WTC11 (cell line): ENCODE measurements around the gene SGCA.

ENCODE experiments used
- NR3C1 ChIP-seq: sonication (generic); formaldehyde crosslinking; conservative IDR thresholded peaks from 2 replicates; pipeline ENCODE4 v1.8.1; 2023; ENCODE audit warnings: low read depth, mild to moderate bottlenecking, missing genetic modification reagents
- ZNF317 ChIP-seq: sonication (generic); formaldehyde crosslinking; IDR thresholded peaks from 2 replicates; pipeline ENCODE4 v1.8.1; 2023; ENCODE audit warnings: low read depth, mild to moderate bottlenecking, moderate library complexity, missing genetic modification reagents, borderline replicate concordance
- TF ChIP-seq, protein P1 (sequence below): fragments of 200-600 bp; IDR thresholded peaks from 2 replicates; pipeline ENCODE4 v1.8.0; 2022; ENCODE audit warnings: antibody characterized with exemption
- TF ChIP-seq, protein P2 (sequence below): sonication (generic); formaldehyde crosslinking; IDR thresholded peaks from 2 replicates; pipeline ENCODE4 v1.8.1; 2022; ENCODE audit warnings: low read depth, mild to moderate bottlenecking, moderate library complexity, missing genetic modification reagents, borderline replicate concordance

DNA sequence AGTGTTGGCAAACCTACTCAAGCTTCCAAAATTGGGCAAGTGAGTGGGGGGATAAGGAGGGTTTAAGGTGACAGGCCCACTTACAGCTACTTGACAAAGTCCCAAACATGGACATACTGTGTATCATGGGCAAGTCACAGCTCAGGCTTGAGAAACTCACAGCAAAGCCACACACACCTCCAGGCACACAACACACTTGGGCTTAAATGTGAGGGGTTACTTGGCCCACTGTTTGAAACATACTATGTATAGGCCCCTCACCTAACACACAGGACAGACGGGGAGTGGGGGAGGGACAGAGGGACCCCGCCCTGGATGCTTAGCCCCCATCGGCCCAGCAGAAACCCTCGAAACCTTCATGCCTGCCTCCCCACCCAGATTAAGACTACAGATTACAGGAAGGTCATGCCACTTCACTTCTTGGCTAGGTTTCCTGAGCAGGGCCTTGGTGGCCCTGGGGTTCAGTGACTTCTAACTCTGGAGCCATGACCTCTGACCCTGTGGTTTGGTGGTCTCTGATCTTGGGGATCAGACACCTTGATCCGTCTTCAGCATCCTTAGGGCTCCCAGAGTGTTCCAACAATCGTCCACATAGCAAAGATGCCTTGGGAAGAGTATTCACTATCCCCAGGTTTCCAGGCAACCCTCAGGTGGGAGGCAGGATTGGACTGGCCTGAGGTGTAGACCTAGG lies 33.6 kb upstream of the SGCA start:
- TF ChIP-seq, protein P1, sequence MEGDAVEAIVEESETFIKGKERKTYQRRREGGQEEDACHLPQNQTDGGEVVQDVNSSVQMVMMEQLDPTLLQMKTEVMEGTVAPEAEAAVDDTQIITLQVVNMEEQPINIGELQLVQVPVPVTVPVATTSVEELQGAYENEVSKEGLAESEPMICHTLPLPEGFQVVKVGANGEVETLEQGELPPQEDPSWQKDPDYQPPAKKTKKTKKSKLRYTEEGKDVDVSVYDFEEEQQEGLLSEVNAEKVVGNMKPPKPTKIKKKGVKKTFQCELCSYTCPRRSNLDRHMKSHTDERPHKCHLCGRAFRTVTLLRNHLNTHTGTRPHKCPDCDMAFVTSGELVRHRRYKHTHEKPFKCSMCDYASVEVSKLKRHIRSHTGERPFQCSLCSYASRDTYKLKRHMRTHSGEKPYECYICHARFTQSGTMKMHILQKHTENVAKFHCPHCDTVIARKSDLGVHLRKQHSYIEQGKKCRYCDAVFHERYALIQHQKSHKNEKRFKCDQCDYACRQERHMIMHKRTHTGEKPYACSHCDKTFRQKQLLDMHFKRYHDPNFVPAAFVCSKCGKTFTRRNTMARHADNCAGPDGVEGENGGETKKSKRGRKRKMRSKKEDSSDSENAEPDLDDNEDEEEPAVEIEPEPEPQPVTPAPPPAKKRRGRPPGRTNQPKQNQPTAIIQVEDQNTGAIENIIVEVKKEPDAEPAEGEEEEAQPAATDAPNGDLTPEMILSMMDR, result no peak
- TF ChIP-seq ZNF317 (CRISPR knock-in tag) (no peak), NR3C1 (CRISPR knock-in tag) (no peak)
- TF ChIP-seq, protein P2, sequence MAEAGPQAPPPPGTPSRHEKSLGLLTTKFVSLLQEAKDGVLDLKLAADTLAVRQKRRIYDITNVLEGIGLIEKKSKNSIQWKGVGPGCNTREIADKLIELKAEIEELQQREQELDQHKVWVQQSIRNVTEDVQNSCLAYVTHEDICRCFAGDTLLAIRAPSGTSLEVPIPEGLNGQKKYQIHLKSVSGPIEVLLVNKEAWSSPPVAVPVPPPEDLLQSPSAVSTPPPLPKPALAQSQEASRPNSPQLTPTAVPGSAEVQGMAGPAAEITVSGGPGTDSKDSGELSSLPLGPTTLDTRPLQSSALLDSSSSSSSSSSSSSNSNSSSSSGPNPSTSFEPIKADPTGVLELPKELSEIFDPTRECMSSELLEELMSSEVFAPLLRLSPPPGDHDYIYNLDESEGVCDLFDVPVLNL, result no peak
